AG04450 (cell line): ENCODE results near the gene ARF3. TPM values are rescaled to one million over a fixed set of nuclear protein-coding genes. Genes with fewer than 3 reads are reported as not detected.

ENCODE experiments used
- CTCF ChIA-PET: fragments of 300-600, 350-600 bp; formaldehyde crosslinking; extraction: SDS; loops from one replicate; lab custom pipeline; 2022; ENCODE audit warnings: antibody characterized with exemption, inconsistent platforms; lab: Charles Lee
- POLR2A ChIA-PET: fragments of 350-600 bp; formaldehyde crosslinking; extraction: SDS; loops from one replicate; lab custom pipeline; 2021; ENCODE audit warnings: antibody characterized with exemption, inconsistent platforms; lab: Yijun Ruan, JAX
- DNase-seq: peaks from one replicate; pipeline ENCODE4 v3.0.0-alpha.2; 2011; ENCODE audit warnings: low read depth, low spot score
- H3K27ac ChIP-seq: one replicate; pipeline ENCODE4 v1.5.1; 2012; ENCODE audit warnings: low read depth, low read length, control low read depth
- H3K27me3 ChIP-seq: one replicate; pipeline ENCODE4 v1.6.0; 2012; ENCODE audit warnings: low read length; ENCODE audit not compliant: control insufficient read depth, insufficient read depth
- H3K4me3 ChIP-seq: 2 replicates; pipeline ENCODE4 v1.5.1; 2011; ENCODE audit warnings: mild to moderate bottlenecking, low read depth, low read length, control low read depth
- H3K9me3 ChIP-seq: 2 replicates; pipeline ENCODE4 v1.5.1; 2012; ENCODE audit warnings: low read length; ENCODE audit not compliant: control insufficient read depth, insufficient read depth
- CTCF ChIP-seq: IDR thresholded peaks from 2 replicates; pipeline ENCODE4 v1.5.1; 2011; ENCODE audit warnings: low read depth, low read length, control low read depth, inconsistent platforms
- polyA plus RNA-seq: library from polyadenylated mRNA; depleted of rRNA; stranded (reverse); fragments of >200 nt; gene quantifications from 2 replicates; pipeline ENCODE4 v1.2.3, GENCODE V29; 2011

The ARF3 gene
- polyA plus RNA-seq, 1 experiment, result 260 TPM

DNA sequence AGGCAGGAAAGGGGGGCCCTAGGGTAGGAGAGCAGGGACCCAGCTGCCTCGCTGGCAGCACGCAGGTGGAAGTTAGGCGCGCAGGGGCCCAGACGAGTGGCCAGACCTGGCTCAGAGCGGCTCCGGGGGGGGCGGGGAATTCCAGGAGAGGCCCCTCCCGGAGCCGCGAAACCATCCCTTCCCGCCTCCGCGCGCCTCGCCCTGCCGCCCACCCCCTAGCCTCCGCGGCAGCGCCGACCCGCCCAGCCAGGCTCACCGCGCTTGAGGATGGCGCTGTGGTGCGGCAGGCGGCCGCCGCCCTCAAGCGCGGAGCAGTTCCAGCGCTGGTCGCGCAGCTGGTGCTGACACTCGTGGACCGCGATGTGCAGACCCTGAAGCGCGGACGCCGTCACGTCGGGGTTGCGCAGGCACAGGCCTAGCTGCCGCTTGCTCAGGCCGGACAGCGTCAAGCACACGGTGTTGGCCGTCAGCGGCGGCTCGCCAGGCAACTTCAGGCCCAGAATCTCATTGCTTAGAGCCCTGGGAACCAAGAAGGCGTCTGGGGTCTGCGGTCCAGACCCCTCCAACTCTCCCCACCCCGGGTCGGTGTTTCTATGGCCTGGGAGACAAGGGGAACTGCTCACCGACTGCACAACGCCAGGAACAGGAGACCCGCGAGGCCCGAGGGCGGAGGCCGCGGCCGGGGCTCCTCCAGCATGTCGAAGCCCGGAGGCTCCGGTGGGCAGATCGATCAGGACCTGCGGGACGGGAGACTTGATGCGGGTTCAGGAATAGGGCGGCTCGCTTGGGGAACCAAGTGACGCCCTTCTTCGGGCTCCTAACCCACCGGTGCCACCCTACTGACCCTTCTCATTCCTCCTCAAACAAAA, 12.8 kb upstream of the ARF3 start:
- peaks cover 41% of the 10 kb centered on the region for H3K27me3 ChIP-seq

DNA sequence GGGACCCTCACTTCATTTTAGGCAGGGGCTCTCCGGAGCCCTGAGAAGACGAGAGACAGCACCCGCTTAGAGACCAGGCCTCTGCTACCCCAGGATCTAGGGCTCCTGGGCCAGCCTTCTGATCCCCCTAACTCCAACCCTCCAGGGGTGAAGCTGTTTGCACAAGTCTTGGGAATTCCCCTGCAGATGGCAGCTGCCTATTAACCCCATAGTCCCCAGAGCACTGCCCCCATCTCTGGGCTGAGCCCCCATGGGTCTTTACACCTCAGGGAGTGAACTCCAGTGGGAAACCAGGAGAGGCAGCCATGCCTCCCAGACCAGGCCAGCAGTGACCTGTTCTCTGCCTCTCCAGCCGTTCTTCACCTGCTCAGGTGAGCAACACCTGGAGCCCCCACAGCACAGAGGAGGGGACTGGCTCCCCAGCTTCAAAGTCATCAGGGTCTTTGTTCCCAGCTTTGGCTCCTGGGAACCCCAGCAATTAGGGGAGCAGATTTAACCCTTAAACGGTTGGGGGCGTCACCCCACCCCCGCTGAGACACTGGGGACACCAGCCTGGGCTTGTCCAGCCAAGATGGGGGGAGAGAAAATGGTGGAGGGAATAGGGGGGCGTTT, 12.0 kb upstream of the ARF3 start:
- CTCF ChIA-PET, result interaction anchor here (0.7 to 5.1 kb wide), 3 partner anchors 9 to 27 kb away, joined by 3 to 37 read pairs (median 28); partner anchors contain the start of gene WNT1
- peaks cover 42% of the 10 kb centered on the region for H3K27me3 ChIP-seq
- no peak overlapping the region for H3K27ac ChIP-seq
- no peak for TF ChIP-seq CTCF
- H3K9me3 ChIP-seq, result no peaks in the 10 kb centered on the region; the same call in 1 of the 2 replicates
- H3K4me3 ChIP-seq, result no peak overlapping the region
- POLR2A ChIA-PET, result interaction anchor here (1.0 kb wide), 1 partner anchor 101 kb away, joined by 5 read pairs; the partner anchor contains the start of gene RHEBL1
- no peak for DNase-seq

More for the DNA sequence above, 12.8 kb upstream of the ARF3 start:
- Histone ChIP-seq H3K9me3 (no peaks in the 10 kb centered on the region; the same call in 1 of the 2 replicates), H3K27ac (no peak overlapping the region), H3K4me3 (no peak overlapping the region; the same call in 1 of the 2 replicates)
- CTCF ChIA-PET, result interaction anchor here (1.4 to 5.1 kb wide), 3 partner anchors 8 to 117 kb away, joined by 3 to 37 read pairs (median 28); partner anchors contain the start of gene WNT1
- POLR2A ChIA-PET, result interaction anchor here (1.0 kb wide), 1 partner anchor 100 kb away, joined by 5 read pairs; the partner anchor contains the start of gene RHEBL1
- DNase-seq, result no peak
- no peak for TF ChIP-seq CTCF

- DNase-seq, result no peak
- CTCF ChIA-PET, result interaction anchor here (0.6 to 5.1 kb wide), 5 partner anchors 10 to 42 kb away, joined by 3 to 37 read pairs (median 9); partner anchors contain the start of gene WNT1
- no peak for TF ChIP-seq CTCF
- no peaks in the 10 kb centered on the region; the same call in 1 of the 2 replicates for H3K9me3 ChIP-seq
- no peak overlapping the region for H3K4me3 ChIP-seq
- POLR2A ChIA-PET, result no interaction called here
- peaks cover 40% of the 10 kb centered on the region for H3K27me3 ChIP-seq
- H3K27ac ChIP-seq, result no peak overlapping the region
Observed at GRCh38 chr12:48968467-48968866, 11.2 kb upstream of the ARF3 start.

DNA sequence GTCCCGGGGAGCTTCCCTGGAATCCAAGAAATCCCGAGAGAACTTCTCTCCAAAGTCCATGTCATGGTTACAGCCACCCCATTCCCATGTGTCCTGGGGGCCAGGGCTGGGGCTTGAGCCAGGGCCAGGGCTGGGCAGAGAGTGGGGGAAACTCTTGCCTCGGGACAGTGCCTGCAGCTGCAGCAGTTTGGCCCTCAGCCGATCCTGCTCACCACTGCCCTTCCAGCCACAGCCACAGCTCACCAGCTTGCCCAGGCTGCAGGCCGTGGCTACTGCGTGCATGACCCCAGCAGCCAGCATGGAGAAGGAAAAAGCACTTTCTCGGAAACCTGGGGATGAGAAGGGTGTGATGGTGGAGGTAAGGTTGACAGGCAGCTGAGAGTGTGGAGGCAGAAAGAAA, 10.7 kb upstream of the ARF3 start:
- Histone ChIP-seq H3K4me3 (no peak overlapping the region), H3K9me3 (no peaks in the 10 kb centered on the region; the same call in 1 of the 2 replicates), H3K27ac (no peak overlapping the region), H3K27me3 (peaks cover 37% of the 10 kb centered on the region)
- no peak for DNase-seq
- ChIA-PET CTCF (interaction anchor here (2.2 to 5.1 kb wide), 3 partner anchors 11 to 29 kb away, joined by 9 to 37 read pairs (median 28); partner anchors contain the start of gene WNT1), POLR2A (no interaction called here)
- TF ChIP-seq CTCF, result no peak
